Activated CD8-positive, alpha-beta memory T cell treated with anti-CD3 and anti-CD28 coated beads, Interleukin-2, amount 10 ng/mL, durations not matched to agents 7 days and 5 days (primary cell): ENCODE results near the gene TGM1. TPM values are rescaled to one million over a fixed set of nuclear protein-coding genes. Genes with fewer than 3 reads are reported as not detected.
A peak's percentile ranks its signal among the peaks of the same experiment; 100 is the strongest.
"Not testable (repeated sequence)": the region's sequence is repeated elsewhere in the genome, so short reads cannot be mapped to it uniquely, and the experiment has no call there.

Source experiments
- ATAC-seq: fragments of 150-1000 bp; cut with Tn5 transposase; one replicate; pipeline ENCODE4 v1.10.0; 2021; ENCODE audit warnings: moderate library complexity
- CTCF ChIA-PET: fragments of 350-600 bp; sonication (Branson Sonifier 250); formaldehyde crosslinking; loops from one replicate; lab custom pipeline; 2021; ENCODE audit warnings: antibody characterized with exemption; lab: Charles Lee
- DNase-seq: peaks from one replicate; pipeline ENCODE4 v3.0.0-alpha.2; 2020
- H3K27ac Mint-ChIP-seq: one replicate; pipeline ENCODE4 v1.8.0; 2021; ENCODE audit warnings: mild to moderate bottlenecking, mixed read lengths
- H3K27me3 Mint-ChIP-seq: one replicate; pipeline ENCODE4 v1.8.0; 2021; ENCODE audit warnings: mixed read lengths
- H3K36me3 Mint-ChIP-seq: one replicate; pipeline ENCODE4 v1.8.0; 2021; ENCODE audit warnings: mild to moderate bottlenecking, mixed read lengths
- H3K4me1 Mint-ChIP-seq: one replicate; pipeline ENCODE4 v1.8.0; 2021; ENCODE audit warnings: mixed read lengths
- H3K4me3 Mint-ChIP-seq: one replicate; pipeline ENCODE4 v1.8.0; 2021; ENCODE audit warnings: mild to moderate bottlenecking, moderate library complexity, mixed read lengths
- H3K9me3 Mint-ChIP-seq: one replicate; pipeline ENCODE4 v1.8.0; 2022; ENCODE audit warnings: low read depth, mixed read lengths
- total RNA-seq, 2 experiments: library from RNA; stranded (reverse); gene quantifications; one replicate each; pipeline ENCODE4 v1.2.3, GENCODE V29; 2021

The TGM1 gene
- total RNA-seq, 2 experiments from 2014 or later = 3.0 to 5.1 TPM

GRCh38 chr14:24254630-24255392 is 8.2 kb downstream of the TGM1 start:
- no peaks in the 10 kb centered on the region for H3K9me3 Mint-ChIP-seq
- no peak overlapping the region for H3K4me3 Mint-ChIP-seq

GRCh38 chr14:24253936-24254335 is 9.0 kb downstream of the TGM1 start:
- Mint-ChIP-seq H3K4me1 (peaks cover 24% of the 10 kb centered on the region), H3K4me3 (no peak overlapping the region), H3K27me3 (no peaks in the 10 kb centered on the region), H3K36me3 (peaks cover 3% of the 10 kb centered on the region), H3K9me3 (no peaks in the 10 kb centered on the region), H3K27ac (no peak overlapping the region)
- no peak for DNase-seq
- CTCF ChIA-PET = interaction anchor here (0.6 to 18.5 kb wide), 2 partner anchors 11 to 19 kb away, joined by 3 to 275 read pairs; partner anchors contain the start of gene RABGGTA
- no peak for ATAC-seq

More at GRCh38 chr14:24254630-24255392, 8.2 kb downstream of the TGM1 start:
- Mint-ChIP-seq H3K36me3 (peaks cover under 1% of the 10 kb centered on the region), H3K27ac (no peak overlapping the region), H3K4me1 (peaks cover 15% of the 10 kb centered on the region), H3K27me3 (no peaks in the 10 kb centered on the region)
- CTCF ChIA-PET = interaction anchor here (1.3 to 18.5 kb wide), 2 partner anchors 8 to 18 kb away, joined by 4 to 275 read pairs; partner anchors contain the start of gene RABGGTA
- no peak for DNase-seq
- ATAC-seq = no peak

GRCh38 chr14:24252289-24253124 is 10.5 kb downstream of the TGM1 start:
- H3K4me3 Mint-ChIP-seq = no peak overlapping the region
- no peaks in the 10 kb centered on the region for H3K27me3 Mint-ChIP-seq
- peaks cover 8% of the 10 kb centered on the region for H3K36me3 Mint-ChIP-seq
- ATAC-seq = no peak
- no peaks in the 10 kb centered on the region for H3K9me3 Mint-ChIP-seq
- no peak for DNase-seq
- CTCF ChIA-PET = interaction anchor here (1.0 to 21.6 kb wide), 5 partner anchors 10 to 52 kb away, joined by 3 to 541 read pairs (median 22); partner anchors contain the start of genes CIDEB, DHRS1, LTB4R and LTB4R2
- H3K27ac Mint-ChIP-seq = no peak overlapping the region
- peaks cover 38% of the 10 kb centered on the region for H3K4me1 Mint-ChIP-seq

GRCh38 chr14:24251880-24252288 is 11.1 kb downstream of the TGM1 start:
- peaks cover 10% of the 10 kb centered on the region for H3K36me3 Mint-ChIP-seq
- H3K9me3 Mint-ChIP-seq = no peaks in the 10 kb centered on the region
- DNase-seq (no peak), ATAC-seq (no peak)
- H3K27me3 Mint-ChIP-seq = no peaks in the 10 kb centered on the region
- no peak overlapping the region for H3K4me3 Mint-ChIP-seq
- CTCF ChIA-PET = interaction anchor here (1.0 to 21.6 kb wide), 6 partner anchors 9 to 52 kb away, joined by 3 to 541 read pairs (median 14); partner anchors contain the start of genes CIDEB, DHRS1, LTB4R and LTB4R2
- H3K4me1 Mint-ChIP-seq = peaks cover 43% of the 10 kb centered on the region
- no peak overlapping the region for H3K27ac Mint-ChIP-seq

GRCh38 chr14:24250354-24250753 is 12.6 kb downstream of the TGM1 start:
- CTCF ChIA-PET = interaction anchor here (1.6 to 21.6 kb wide), 4 partner anchors 8 to 54 kb away, joined by 5 to 541 read pairs (median 148); partner anchors contain the start of genes CIDEB, DHRS1, LTB4R and LTB4R2
- no peak for DNase-seq
- H3K27me3 Mint-ChIP-seq = no peaks in the 10 kb centered on the region
- ATAC-seq = no peak
- peaks cover 10% of the 10 kb centered on the region for H3K36me3 Mint-ChIP-seq
- no peaks in the 10 kb centered on the region for H3K9me3 Mint-ChIP-seq
- peak overlapping the region; percentile 51 for H3K4me3 Mint-ChIP-seq
- peaks cover 50% of the 10 kb centered on the region for H3K4me1 Mint-ChIP-seq
- peak overlapping the region; percentile 57 for H3K27ac Mint-ChIP-seq

GRCh38 chr14:24249230-24250021 is 13.6 kb downstream of the TGM1 start:
- DNase-seq = no peak
- Mint-ChIP-seq H3K27me3 (no peaks in the 10 kb centered on the region), H3K27ac (peak overlapping the region; percentile 80), H3K4me3 (peak overlapping the region; percentile 51), H3K36me3 (peaks cover 10% of the 10 kb centered on the region), H3K4me1 (peaks cover 53% of the 10 kb centered on the region), H3K9me3 (no peaks in the 10 kb centered on the region)
- CTCF ChIA-PET = interaction anchor here (5.5 to 21.6 kb wide), 3 partner anchors 23 to 181 kb away, joined by 21 to 541 read pairs (median 275); partner anchors contain the start of genes CBLN3, CIDEB, DHRS1 and KHNYN
- no peak for ATAC-seq

GRCh38 chr14:24247422-24247821 is 15.6 kb downstream of the TGM1 start:
- Mint-ChIP-seq H3K9me3 (no peaks in the 10 kb centered on the region), H3K36me3 (peaks cover 10% of the 10 kb centered on the region), H3K27me3 (no peaks in the 10 kb centered on the region), H3K27ac (peak overlapping the region; percentile 96), H3K4me1 (peaks cover 60% of the 10 kb centered on the region), H3K4me3 (peak overlapping the region; percentile 21)
- CTCF ChIA-PET = interaction anchor here (0.9 to 21.6 kb wide), 12 partner anchors 8 to 183 kb away, joined by 3 to 541 read pairs (median 6); partner anchors contain the start of genes ADCY4, CBLN3, CIDEB and DHRS1
- ATAC-seq (no peak), DNase-seq (no peak)

GRCh38 chr14:24246765-24247212 is 16.2 kb downstream of the TGM1 start:
- peak overlapping the region; percentile 64 for H3K4me3 Mint-ChIP-seq
- DNase-seq (peak; percentile 64), ATAC-seq (peak; percentile 25)
- no peaks in the 10 kb centered on the region for H3K9me3 Mint-ChIP-seq
- CTCF ChIA-PET = interaction anchor here (0.6 to 21.6 kb wide), 14 partner anchors 8 to 779 kb away, joined by 3 to 541 read pairs (median 6); partner anchors contain the start of genes ADCY4, CBLN3, CIDEB and DHRS1
- peaks cover 62% of the 10 kb centered on the region for H3K4me1 Mint-ChIP-seq
- peaks cover 10% of the 10 kb centered on the region for H3K36me3 Mint-ChIP-seq
- peak overlapping the region; percentile 96 for H3K27ac Mint-ChIP-seq
- H3K27me3 Mint-ChIP-seq = no peaks in the 10 kb centered on the region

- ATAC-seq, DNase-seq, H3K27ac Mint-ChIP-seq, H3K27me3 Mint-ChIP-seq, H3K9me3 Mint-ChIP-seq, H3K4me3 Mint-ChIP-seq: not testable (repeated sequence)
- Mint-ChIP-seq H3K4me1 (peaks cover 64% of the 10 kb centered on the region), H3K36me3 (peaks cover 17% of the 10 kb centered on the region)
- CTCF ChIA-PET = interaction anchor here (1.2 to 21.6 kb wide), 7 partner anchors 12 to 186 kb away, joined by 3 to 541 read pairs (median 21); partner anchors contain the start of genes ADCY4, CBLN3, CIDEB and DHRS1
Observed at GRCh38 chr14:24245350-24245749, 17.6 kb downstream of the TGM1 start.

GRCh38 chr14:24243336-24243836 is 19.6 kb downstream of the TGM1 start:
- H3K9me3 Mint-ChIP-seq = no peaks in the 10 kb centered on the region
- no peaks in the 10 kb centered on the region for H3K27me3 Mint-ChIP-seq
- DNase-seq = no peak
- H3K4me1 Mint-ChIP-seq = peaks cover 62% of the 10 kb centered on the region
- H3K27ac Mint-ChIP-seq = peak overlapping the region; percentile 100
- CTCF ChIA-PET = interaction anchor here (0.7 to 21.6 kb wide), 26 partner anchors 9 to 198 kb away, joined by 3 to 541 read pairs (median 12); partner anchors contain the start of genes ADCY4, CBLN3, CHMP4A and CIDEB
- peak overlapping the region; percentile 96 for H3K4me3 Mint-ChIP-seq
- ATAC-seq = no peak
- peaks cover 29% of the 10 kb centered on the region for H3K36me3 Mint-ChIP-seq

- Mint-ChIP-seq H3K36me3 (peaks cover 38% of the 10 kb centered on the region), H3K27me3 (no peaks in the 10 kb centered on the region), H3K4me3 (peak overlapping the region; percentile 96), H3K27ac (peak overlapping the region; percentile 100), H3K4me1 (peaks cover 59% of the 10 kb centered on the region), H3K9me3 (no peaks in the 10 kb centered on the region)
- CTCF ChIA-PET = interaction anchor here (0.7 to 21.6 kb wide), 27 partner anchors 9 to 199 kb away, joined by 3 to 541 read pairs (median 12); partner anchors contain the start of genes ADCY4, CBLN3, CHMP4A and CIDEB
- peak; percentile 83 for ATAC-seq
- DNase-seq = peak; percentile 96
Observed at GRCh38 chr14:24241829-24242443, 21.0 kb downstream of the TGM1 start.
